Measurements from ENCODE around the gene KCNIP1. TPM values are rescaled to one million over a fixed set of nuclear protein-coding genes. Genes with fewer than 3 reads are reported as not detected.

KCNIP1 gene
- polyA plus RNA-seq, 3 donors: not detected

- H3K27me3 ChIP-seq (ENCODE audit: control insufficient read depth in 2 of 2, insufficient read depth in 2 of 2, low read length in 2 of 2): peaks cover 5 to 13% of the 10 kb centered on the region in 2 donors
- no peak overlapping the region for H3K9ac ChIP-seq (ENCODE audit: insufficient read depth, low read length, poor library complexity, severe bottlenecking)
- peaks cover 0 to 2% (median 0%) of the 10 kb centered on the region in 7 donors for H3K9me3 Mint-ChIP-seq
- H3K27ac ChIP-seq (ENCODE audit: low read depth in 1 of 2, low read length in 2 of 2): no peak overlapping the region
- intact Hi-C loops (cut with micrococcal nuclease): no loop called here
- no peaks in the 10 kb centered on the region for H3K4me1 ChIP-seq (ENCODE audit: control insufficient read depth in 1 of 2, insufficient read depth in 2 of 2, low read length in 2 of 2)
- peaks cover 4% of the 10 kb centered on the region for H3K4me1 Mint-ChIP-seq
- no peak overlapping the region for H3K4me3 ChIP-seq (replicated peaks in 1 of 3; ENCODE audit: low read depth in 2 of 3, low read length in 3 of 3)
- H3K27ac Mint-ChIP-seq: no peak overlapping the region
- TF ChIP-seq CTCF (IDR thresholded peaks at IDR 0.05): no peak
- H4K20me1 ChIP-seq (ENCODE audit: insufficient read depth, low read length): no peaks in the 10 kb centered on the region
- no peaks in the 10 kb centered on the region for H3K79me2 ChIP-seq (ENCODE audit: insufficient read depth, low read length)
- DNase-seq: no peak
- H3K36me3 Mint-ChIP-seq: no peaks in the 10 kb centered on the region
- H2AFZ ChIP-seq (ENCODE audit: insufficient read depth, low read depth, low read length, poor library complexity, severe bottlenecking): no peak overlapping the region
- H3K9me3 ChIP-seq (replicated peaks in 1 of 2; ENCODE audit: control insufficient read depth in 1 of 2, insufficient read depth in 1 of 2, low read length in 2 of 2): no peaks in the 10 kb centered on the region
- no peak overlapping the region for H3K4me3 Mint-ChIP-seq
- H3K4me2 ChIP-seq (replicated peaks; ENCODE audit: extremely low read depth, low read length, poor library complexity, severe bottlenecking): no peak overlapping the region
- WGBS (ENCODE audit: insufficient coverage): 75% methylated on average over 2 of the region's 3 CpGs
- H3K27me3 Mint-ChIP-seq (ENCODE audit: low read depth in 3 of 3): peaks cover 28 to 32% (median 30%) of the 10 kb centered on the region in 3 donors
- H3K36me3 ChIP-seq (replicated peaks in 1 of 2; ENCODE audit: control insufficient read depth in 1 of 2, insufficient read depth in 2 of 2, low read length in 2 of 2): no peaks in the 10 kb centered on the region
These were observed 55.5 kb downstream of the KCNIP1 start for GRCh38 chr5:170559296-170559695.

GRCh38 chr5:170560938-170561337 lies 57.1 kb downstream of the KCNIP1 start:
- Mint-ChIP-seq H3K4me3 (peak overlapping the region in 1 of 2 donors; percentile 0), H3K9me3 (peaks cover 0 to 2% (median 0%) of the 10 kb centered on the region in 7 donors), H3K27ac (no peak overlapping the region), H3K27me3 (ENCODE audit: low read depth in 3 of 3) (peaks cover 25 to 30% (median 30%) of the 10 kb centered on the region in 3 donors), H3K36me3 (no peaks in the 10 kb centered on the region), H3K4me1 (peaks cover 4% of the 10 kb centered on the region)
- H3K9me3 ChIP-seq (replicated peaks in 1 of 2; ENCODE audit: control insufficient read depth in 1 of 2, insufficient read depth in 1 of 2, low read length in 2 of 2): no peaks in the 10 kb centered on the region
- no peaks in the 10 kb centered on the region for H3K36me3 ChIP-seq (replicated peaks in 1 of 2; ENCODE audit: control insufficient read depth in 1 of 2, insufficient read depth in 2 of 2, low read length in 2 of 2)
- no peaks in the 10 kb centered on the region for H4K20me1 ChIP-seq (ENCODE audit: insufficient read depth, low read length)
- H3K4me3 ChIP-seq (replicated peaks in 1 of 3; ENCODE audit: low read depth in 2 of 3, low read length in 3 of 3): no peak overlapping the region
- WGBS (ENCODE audit: insufficient coverage): 91% methylated on average over 4 of the region's 7 CpGs
- DNase-seq: no peak
- H3K27me3 ChIP-seq (ENCODE audit: control insufficient read depth in 2 of 2, insufficient read depth in 2 of 2, low read length in 2 of 2): peaks cover 3 to 7% of the 10 kb centered on the region in 2 donors
- intact Hi-C loops (cut with micrococcal nuclease): no loop called here
- H3K27ac ChIP-seq (ENCODE audit: low read depth in 1 of 2, low read length in 2 of 2): no peak overlapping the region
- H3K79me2 ChIP-seq (ENCODE audit: insufficient read depth, low read length): no peaks in the 10 kb centered on the region
- no peak overlapping the region for H2AFZ ChIP-seq (ENCODE audit: insufficient read depth, low read depth, low read length, poor library complexity, severe bottlenecking)
- H3K4me2 ChIP-seq (replicated peaks; ENCODE audit: extremely low read depth, low read length, poor library complexity, severe bottlenecking): no peak overlapping the region
- TF ChIP-seq CTCF (IDR thresholded peaks at IDR 0.05): no peak
- no peak overlapping the region for H3K9ac ChIP-seq (ENCODE audit: insufficient read depth, low read length, poor library complexity, severe bottlenecking)
- no peaks in the 10 kb centered on the region for H3K4me1 ChIP-seq (ENCODE audit: control insufficient read depth in 1 of 2, insufficient read depth in 2 of 2, low read length in 2 of 2)
